Ureter (tissue), 1 donor: ENCODE results near the gene RALBP1. TPM values are rescaled to one million over a fixed set of nuclear protein-coding genes. Genes with fewer than 3 reads are reported as not detected.

ENCODE experiments used
- DNase-seq: peaks from one replicate; pipeline ENCODE4 v3.0.0-alpha.2; 2020; ENCODE audit warnings: low spot score
- total RNA-seq: library from RNA; stranded (reverse); gene quantifications from one replicate; pipeline ENCODE4 v1.2.4, GENCODE V29; 2023
- donor health status: DM: yes; HTN: yes; CAD: no.

The RALBP1 gene
- total RNA-seq, 1 donor from 2014 or later: 117 TPM

DNA sequence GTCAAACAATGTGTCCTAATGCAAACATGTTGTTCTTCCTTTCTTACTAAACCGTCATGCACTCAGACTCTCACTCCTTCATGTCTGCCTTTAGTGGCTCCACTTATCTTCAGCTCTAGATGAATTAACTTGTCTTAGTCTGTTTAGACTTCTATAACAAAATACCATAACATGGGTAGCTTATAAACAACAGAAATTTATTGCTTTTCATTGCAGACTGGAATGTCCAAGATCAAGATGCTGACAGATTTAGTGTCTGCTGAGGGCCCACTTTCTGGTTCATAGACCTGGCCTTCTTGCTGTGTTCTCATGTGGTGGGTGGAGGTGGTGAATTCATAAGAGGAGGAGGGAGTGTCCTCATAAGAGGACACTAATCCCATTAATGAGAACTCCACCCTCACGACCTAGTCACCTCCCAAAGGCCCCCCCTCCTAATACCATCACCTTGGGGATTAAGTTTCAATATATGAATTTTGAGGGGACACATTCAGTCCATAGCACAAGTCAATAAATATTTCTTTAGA, 32.3 kb downstream of the RALBP1 start:
- DNase-seq: no peak

DNA sequence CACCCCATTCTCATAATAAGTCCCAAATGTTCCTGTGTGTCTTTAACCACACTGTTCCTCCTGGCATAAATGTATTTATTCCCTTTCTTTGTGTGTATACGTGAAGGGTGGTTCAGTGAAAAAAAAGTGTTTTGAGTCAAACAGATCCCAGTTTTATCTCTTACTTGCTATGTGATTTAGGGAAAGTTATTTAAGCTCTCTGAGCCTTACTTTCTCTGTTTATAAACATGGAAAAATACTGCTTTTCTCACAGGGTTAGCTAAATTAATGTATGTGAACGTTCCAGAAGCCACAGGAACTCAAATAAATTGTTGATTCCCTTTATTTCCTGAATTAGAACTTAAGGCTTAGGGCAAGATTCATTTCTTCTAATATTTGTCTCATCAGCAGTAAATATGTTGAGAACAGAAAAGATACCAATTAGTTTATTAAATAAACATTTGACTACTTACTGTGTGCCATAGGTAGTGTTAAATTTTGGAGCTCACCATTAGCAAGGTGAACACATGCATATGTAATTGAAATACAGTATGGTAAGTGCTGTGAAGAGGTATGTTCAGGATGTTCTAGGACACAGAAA, 33.2 kb downstream of the RALBP1 start:
- no peak for DNase-seq

DNA sequence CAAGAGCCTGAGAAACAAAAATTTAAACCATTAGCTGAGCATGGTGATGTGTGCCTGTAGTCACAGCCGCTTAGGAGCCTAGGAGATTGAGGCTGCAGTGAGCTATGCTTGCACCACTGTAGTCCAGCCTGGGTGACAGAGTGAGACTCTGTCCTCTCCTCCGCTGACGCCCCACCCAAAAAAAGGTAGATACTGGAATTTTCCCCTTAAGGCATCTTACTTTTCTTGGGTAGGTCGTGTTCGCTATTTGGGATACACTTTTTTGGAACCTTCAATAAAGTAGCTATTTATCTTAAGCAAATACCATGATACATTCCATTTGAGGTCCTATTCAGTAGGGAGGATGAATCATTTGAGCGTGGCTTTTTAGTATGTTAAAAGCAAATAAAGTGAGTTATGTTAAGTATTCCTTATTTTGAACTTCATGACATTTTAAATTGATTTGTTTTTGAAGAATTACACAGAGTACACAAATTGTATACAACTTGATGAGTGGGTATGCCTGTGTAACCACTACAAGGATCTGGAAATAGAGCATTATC, 38.7 kb downstream of the RALBP1 start:
- no peak for DNase-seq

DNA sequence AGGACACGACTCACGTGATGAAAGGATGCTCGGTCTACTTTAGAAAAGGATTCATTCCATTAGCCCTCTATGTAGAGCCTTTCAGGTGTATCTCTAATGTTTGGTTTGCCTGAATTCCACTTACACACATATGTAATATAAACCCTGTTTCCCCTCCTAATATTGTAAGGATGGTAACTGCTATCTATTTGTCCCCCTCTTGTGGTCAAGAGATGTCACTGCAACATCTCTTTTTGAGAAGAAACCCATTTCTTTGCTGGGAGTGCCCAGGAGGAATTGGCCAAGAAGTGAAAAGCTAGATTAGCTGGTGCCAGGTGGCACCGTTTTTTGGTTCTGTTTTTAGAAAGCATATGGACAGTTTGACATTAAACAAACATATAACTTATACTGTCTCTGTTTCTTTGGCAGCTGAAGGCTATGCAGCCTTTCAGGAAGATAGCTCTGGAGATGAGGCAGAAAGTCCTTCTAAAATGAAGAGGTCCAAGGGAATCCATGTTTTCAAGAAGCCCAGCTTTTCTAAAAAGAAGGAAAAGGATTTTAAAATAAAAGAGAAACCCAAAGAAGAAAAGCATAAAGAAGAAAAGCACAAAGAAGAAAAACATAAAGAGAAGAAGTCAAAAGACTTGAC, 41.2 kb downstream of the RALBP1 start:
- no peak for DNase-seq

DNA sequence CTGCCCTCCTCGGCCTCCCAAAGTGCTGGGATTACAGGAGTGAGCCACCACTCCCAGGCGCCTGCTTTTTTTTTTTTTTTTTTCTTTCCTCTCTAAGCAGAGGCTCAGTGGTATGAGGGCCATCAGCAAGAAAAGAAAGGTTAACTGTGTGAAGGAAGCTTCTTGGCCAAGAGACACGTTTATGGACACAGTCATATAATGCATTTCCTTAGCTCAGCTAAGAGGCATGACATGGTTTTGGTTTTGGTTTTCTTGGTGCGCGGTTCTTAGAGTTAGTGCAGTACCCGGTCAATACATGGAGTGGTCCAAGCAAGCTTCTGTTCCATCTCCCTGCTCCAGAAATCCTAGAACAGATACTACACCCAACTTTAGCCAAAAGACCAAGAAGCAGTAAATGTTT, 42.6 kb downstream of the RALBP1 start:
- DNase-seq: no peak

DNA sequence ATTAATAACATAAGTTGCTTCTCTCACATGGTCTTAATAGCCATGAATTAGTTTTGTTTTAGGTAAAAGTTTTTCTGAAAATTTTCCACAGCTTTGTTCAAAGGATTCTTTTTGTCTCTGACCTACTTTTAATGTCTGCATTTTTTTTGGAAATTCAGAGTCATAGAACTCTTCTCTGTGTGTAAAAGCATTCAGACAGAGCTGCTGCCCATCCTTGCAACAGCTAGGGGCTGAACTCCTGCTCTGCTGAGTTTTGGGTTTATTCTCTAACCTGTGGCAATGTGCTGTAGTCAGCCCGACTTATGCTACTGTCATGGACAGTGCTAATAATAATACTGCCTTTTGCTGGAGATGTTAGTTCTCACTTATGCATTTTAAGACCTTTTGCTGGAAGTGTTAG, 44.1 kb downstream of the RALBP1 start:
- DNase-seq: no peak

DNA sequence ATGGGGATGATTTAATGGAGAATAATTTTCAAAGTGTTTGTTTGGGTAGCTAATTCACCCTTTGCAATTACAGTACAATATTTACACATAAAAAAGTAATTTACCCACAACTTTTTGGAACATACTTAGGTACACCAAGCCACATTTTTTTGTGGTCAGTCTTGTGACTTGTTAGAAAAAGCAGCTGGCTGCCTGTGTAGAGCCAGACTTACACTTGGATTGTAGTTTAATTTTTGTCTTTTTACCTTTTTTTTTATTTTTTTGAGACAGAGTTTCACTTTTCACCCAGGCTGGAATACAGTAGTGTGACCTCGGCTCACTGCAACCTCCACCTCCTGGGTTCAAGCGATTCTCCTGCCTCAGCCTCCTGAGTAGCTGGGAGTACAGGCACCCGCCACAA, 45.4 kb downstream of the RALBP1 start:
- DNase-seq: no peak

DNA sequence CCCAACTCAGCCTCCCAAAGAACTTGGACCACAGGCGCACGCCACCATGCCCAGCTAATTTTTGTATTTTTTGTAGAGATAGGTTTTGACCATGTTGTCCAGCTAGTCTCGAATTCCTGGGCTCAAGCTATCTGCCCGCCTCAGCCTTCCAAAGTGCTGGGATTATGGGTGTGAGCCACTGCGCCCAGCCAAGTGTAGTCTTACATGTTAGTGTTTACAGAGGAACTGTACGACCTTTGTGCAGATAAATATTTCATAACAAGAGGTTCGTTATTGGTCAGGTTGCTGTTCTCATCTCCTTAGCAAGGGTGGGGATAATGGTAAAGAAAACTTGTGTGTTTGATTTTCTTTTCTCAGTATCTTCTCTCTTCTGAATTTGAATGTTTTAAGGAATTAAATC, 46.5 kb downstream of the RALBP1 start:
- DNase-seq: no peak

DNA sequence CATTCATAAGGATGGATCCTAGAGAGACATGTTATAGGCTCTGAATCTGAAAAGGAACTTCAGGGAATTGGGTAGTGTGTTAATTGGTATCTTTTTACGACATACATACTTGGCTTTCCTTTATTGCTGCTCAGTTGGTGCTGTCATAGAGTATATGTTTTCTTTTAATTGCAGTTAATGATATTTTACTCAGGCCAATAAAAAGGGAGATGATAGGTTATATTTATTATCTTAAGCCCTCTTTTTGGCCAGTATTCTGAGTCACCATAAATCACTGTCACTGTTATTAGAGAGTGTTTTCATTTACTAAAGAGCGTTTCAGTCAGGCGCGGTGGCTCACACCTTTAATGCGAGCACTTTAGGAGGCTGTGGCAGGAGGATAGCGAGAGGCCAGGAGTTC, 47.6 kb downstream of the RALBP1 start:
- no peak for DNase-seq

DNA sequence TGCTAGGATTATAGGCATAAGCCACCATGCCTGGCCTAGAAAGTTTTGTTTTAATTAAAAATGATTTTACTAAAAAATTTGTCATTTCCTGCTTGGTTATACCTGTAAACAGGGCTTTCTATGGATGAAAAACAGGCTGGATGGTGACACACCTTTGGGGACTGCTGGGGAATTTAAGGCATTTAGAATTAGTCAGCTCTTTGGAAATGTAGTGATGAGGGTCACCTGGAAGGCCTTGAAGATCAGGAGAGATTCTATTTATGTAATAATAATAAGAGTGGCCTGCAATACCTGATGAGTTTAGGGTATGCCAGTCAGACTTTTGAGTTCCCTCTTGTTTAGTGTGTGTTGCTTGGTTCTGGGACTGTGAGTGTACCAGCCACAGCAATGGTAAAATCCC, 51.1 kb downstream of the RALBP1 start:
- DNase-seq: no peak

DNA sequence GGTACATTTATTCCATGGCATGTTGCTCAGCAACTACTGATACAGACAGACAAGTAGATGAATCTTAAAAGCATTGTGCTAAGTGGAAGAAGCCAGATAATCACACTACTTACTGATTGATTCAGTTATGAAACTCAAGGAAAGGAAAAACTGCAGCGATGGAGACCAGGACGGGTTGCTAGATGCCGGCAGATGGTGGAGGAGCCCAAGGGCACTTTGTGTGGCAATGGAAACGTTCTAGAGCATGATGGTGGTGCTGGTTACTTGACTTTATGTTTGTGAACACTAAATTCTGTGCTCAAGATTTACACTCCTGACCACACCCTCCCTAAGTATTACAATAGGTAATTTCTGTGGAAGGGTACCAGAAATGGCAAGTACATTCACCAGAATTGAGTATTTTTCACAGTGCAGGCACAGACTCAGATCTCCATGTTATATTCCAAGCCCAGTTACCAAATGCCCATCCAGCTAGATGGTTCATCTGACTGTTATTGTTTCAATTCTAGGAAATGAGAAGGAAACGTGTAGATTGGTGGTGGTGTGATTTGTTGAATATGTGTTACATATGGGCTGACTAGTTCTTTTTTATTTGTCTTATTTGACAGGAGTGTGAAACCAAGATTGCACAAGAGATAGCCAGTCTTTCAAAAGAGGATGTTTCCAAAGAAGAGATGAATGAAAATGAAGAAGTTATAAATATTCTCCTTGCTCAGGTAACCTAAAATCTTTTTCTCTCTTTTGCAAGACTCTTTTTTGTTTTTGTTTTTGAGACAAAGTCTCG, 55.1 kb downstream of the RALBP1 start:
- no peak for DNase-seq

DNA sequence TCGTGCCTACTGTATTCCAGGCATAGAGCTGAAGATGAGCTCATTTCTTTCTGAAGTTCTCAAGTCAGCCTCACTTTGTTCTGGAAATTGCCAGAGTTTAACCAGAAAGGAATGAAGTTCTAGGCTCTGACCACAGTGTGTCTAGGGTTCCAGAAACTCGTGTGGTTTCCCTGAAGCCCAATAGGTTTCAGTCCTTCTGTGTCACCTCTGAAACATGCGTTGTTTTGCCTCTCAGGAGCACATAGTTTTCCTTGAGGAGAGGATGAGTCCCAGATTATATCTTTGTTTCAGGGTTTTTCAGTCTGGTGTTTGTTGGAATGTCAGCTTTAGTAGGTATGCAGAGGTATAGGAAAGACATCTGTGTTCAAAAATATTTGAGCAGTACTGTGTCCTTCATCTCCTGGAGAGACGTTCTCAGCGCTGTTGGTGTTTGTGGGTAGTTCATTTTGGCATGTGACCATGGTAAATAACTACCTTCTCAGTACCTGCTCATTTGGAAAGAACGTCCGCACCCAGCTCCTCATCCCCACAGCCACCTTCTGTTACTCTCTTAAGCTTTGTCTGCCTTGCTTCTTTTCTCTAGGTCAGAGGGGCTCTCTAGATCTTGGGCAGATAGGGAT, 56.6 kb downstream of the RALBP1 start:
- no peak for DNase-seq

DNA sequence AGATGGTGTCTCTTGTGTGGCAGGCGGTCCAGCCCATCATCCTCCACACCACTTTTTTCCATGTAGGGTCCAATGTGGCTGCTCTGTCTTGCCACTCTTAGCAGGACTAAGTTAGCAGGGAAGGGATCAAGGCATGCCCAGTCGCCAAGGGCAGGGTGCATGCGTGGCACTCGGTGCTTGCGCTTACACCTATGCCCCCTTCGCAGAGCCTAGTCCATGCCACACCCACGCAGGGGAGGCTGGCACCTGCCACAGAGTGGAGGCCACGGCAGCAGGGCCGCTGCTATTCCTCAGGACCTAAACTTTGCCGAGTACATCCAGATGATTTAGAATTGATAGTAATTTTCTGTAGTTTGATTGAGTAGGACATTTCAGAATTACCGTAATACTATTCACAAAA, 59.5 kb downstream of the RALBP1 start:
- DNase-seq: no peak

DNA sequence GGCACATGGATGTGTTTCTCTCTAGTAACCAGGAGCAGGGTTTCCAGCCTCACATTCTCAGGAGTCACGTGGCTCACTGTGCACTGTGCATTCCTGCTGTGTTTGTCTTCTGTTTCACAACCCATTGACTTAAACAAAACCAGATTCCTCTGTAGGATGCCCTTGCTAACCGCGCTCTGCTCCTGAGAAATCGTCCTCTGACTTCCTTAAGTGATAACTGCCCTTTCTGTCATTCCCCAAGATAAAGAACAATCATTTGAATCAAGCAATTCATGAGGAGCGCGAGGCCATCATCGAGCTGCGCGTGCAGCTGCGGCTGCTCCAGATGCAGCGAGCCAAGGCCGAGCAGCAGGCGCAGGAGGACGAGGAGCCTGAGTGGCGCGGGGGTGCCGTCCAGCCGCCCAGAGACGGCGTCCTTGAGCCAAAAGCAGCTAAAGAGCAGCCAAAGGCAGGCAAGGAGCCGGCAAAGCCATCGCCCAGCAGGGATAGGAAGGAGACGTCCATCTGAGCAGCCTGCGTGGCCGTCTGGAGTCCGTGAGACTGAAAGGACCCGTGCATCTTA, 60.2 kb downstream of the RALBP1 start:
- no peak for DNase-seq

DNA sequence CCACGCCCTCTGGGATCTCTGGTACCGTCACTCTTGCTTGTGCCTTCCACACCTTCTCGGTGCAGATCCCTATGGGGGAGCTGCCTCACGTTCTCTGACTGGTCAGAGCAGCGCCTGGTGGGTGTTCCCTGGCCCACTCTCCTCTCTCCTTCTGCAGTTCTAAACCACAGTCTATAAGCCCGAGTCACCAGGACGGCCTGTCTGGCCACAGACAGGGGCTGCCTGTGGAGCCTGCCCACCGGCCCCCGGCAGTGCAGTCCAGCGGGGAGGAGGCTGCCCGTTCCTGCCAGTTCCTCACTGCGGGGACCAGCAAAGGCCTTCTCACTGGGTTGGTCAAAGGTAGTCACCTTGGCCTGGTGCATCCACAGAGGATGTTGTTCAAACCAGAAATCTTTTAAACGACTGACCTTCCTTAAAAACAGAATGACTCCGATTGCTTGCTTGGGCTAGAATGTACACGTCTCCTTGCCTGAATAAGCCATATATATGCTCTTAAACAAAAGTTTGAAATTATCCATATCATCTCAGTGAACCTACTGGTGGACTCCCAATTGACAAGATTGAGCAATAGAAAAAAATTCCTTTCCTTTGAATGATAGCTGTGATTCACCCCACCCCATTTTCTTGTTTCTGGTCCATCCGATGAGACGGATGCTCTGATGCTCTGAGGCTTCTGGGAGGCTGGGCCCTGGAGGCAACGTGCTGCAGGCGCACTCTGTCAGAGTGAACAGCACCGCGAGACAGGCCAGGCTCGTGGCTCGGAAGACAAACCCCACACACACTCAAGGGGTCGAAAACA, 61.2 kb downstream of the RALBP1 start:
- DNase-seq: no peak

DNA sequence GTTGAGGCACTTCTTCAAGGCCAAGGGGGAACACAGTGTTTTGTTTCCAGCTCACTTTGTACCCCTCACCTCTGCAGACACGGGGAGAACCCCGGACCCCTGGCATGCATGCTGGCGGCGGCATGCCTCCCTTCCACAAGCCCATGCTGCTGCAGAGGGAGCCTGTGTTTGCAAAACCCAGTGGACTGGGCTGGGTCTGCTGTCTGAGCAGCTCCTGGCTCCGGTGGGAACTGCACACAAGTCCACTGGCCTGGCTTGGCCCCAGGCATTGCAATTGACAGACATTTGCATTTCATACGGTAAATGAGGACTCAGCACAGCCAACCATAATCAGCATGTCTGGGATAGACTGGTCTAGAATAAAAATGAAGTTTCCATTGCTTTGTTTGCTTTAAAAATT, 62.4 kb downstream of the RALBP1 start:
- DNase-seq: no peak

DNA sequence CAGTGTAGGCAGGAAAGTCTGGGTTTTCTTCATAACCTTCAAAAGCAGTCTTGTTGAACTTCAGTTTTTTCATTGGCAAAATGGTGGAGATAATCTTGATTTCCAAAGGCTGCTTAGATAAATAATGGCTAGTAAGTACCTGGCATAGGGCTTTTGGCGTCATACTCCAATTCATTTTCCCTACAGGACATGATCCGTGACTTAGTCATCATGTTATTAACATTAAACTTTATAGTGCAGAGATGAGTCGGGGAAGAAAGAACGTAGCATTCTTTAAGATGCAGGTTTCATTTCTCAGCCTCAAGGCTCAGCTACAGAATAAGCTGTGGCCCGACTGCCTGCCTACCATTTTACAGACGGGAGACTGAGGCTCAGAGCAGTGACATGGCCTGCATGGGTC, 64.0 kb downstream of the RALBP1 start:
- no peak for DNase-seq

DNA sequence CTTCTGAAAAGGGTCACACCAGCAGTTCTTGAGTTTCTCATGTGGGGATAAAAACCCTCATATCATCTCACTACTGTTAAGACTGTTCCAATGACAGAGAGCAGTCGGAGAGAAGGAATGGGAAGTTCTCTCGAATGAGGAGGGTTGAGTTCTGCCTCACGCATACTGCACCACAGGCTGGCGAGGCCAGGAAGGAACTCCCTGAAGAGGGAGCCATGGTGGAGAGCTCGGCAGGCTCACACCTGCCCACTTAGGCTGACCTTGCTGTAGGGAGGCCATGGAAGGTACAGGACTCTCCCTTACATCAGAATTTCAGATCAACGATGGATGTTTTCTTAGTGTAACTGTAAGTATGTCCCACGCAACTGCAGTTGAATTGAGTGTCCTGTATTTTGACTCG, 64.6 kb downstream of the RALBP1 start:
- DNase-seq: no peak

DNA sequence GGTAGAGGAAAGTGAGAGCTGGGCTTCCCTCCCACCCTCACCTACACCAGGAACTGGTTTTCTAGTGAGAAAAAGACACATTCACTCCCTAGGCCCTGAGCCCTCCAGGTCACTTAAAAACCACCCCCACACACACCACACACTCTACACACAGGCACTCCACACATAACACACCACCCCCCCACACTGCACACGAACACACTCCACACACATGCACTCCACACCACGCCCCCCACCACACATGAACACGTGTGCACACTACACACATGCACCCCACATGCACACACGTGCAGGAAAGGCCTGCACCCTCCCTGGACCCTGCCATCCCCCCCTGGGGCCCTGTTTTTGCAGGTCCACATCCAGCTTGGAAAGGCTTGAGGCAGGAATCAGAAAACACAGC, 67.6 kb downstream of the RALBP1 start:
- no peak for DNase-seq

DNA sequence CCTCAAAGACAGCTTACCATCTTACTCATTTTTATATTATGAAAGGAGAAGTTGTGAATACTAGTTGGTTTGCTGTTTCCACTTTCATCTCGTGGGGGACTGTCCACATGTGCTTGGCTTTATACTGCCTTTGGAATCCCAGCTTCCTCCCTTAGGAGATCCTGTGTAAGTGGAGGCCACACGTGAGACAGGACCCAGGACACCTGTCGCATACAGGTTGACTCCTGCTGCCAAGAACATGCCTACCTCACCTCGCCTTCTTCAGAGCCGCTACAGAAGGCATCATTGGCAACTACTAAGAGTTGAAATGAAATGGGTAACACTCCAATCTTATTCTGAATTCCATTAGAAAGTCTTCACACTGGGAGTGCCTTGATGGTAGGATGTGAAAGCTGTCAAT, 69.7 kb downstream of the RALBP1 start:
- no peak for DNase-seq

DNA sequence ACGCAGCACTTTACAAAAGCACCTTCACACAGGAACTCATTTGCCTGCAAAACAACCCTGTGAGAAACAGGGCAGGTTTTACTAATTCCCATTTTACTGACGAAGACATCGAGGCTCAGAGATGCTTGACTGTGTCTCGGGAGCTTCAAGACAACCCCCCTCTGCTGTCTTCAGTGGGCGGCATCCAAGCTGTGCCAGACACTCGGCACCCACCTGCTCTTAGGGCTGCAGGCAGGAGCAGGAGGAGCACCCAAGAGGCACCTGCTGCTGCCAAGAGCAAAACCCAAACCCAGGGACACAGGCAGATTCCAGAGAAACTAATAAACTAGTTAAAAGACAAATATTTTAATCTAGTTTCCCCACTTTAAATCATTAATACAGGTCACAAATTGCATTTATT, 71.2 kb downstream of the RALBP1 start:
- DNase-seq: no peak
